GM18508 (cell line): ENCODE data around the gene USP7.

ENCODE experiments used
- ATAC-seq: cut with Tn5 transposase; IDR thresholded peaks from one replicate; pipeline ENCODE4 v1.9.1; 2021; ENCODE audit warnings: moderate number of reproducible peaks; ENCODE audit not compliant: insufficient read depth, unreplicated experiment

USP7 gene

GRCh38 chr16:8955828-8956227 is 7.9 kb downstream of the USP7 start:
- ATAC-seq: no peak

GRCh38 chr16:8953064-8953463 is 10.6 kb downstream of the USP7 start:
- no peak for ATAC-seq

- no peak for ATAC-seq
Measured at GRCh38 chr16:8952281-8952751, 11.4 kb downstream of the USP7 start.

GRCh38 chr16:8951447-8952280 is 12.0 kb downstream of the USP7 start:
- ATAC-seq: no peak

- ATAC-seq: no peak
Measured at GRCh38 chr16:8950580-8951077, 13.1 kb downstream of the USP7 start.

GRCh38 chr16:8949536-8950418 is 13.9 kb downstream of the USP7 start:
- no peak for ATAC-seq

GRCh38 chr16:8948831-8949230 is 14.9 kb downstream of the USP7 start:
- ATAC-seq: no peak

- no peak for ATAC-seq
Measured at GRCh38 chr16:8948069-8948593, 15.6 kb downstream of the USP7 start.

- no peak for ATAC-seq
Measured at GRCh38 chr16:8946544-8946943, 17.2 kb downstream of the USP7 start.

- no peak for ATAC-seq
Measured at GRCh38 chr16:8945626-8946296, 17.9 kb downstream of the USP7 start.

GRCh38 chr16:8943966-8944759 is 19.5 kb downstream of the USP7 start:
- peak; percentile 36 for ATAC-seq

- ATAC-seq: no peak
Measured at GRCh38 chr16:8943001-8943763, 20.5 kb downstream of the USP7 start.

GRCh38 chr16:8941718-8942344 is 21.9 kb downstream of the USP7 start:
- no peak for ATAC-seq

GRCh38 chr16:8937803-8938202 is 25.9 kb downstream of the USP7 start:
- no peak for ATAC-seq

GRCh38 chr16:8936421-8936820 is 27.3 kb downstream of the USP7 start:
- peak; percentile 66 for ATAC-seq

- no peak for ATAC-seq
Measured at GRCh38 chr16:8935989-8936388, 27.7 kb downstream of the USP7 start.

GRCh38 chr16:8934601-8935000 is 29.1 kb downstream of the USP7 start:
- no peak for ATAC-seq

GRCh38 chr16:8931859-8932258 is 31.8 kb downstream of the USP7 start:
- no peak for ATAC-seq
